OCI-LY1 (cell line): ENCODE data around the gene ANXA6.

Experiments
- H2AFZ ChIP-seq: fragments of 200-600 bp; sonication (generic), shearing (Covaris generic); 2 replicates; pipeline ENCODE4 v1.6.0; 2014; ENCODE audit warnings: antibody characterized with exemption, mild to moderate bottlenecking, low read length
- H3F3A ChIP-seq: fragments of 200-600 bp; sonication (generic), shearing (Covaris generic); 2 replicates; pipeline ENCODE4 v1.6.0; 2014; ENCODE audit warnings: mild to moderate bottlenecking, antibody characterized with exemption, low read length, moderate library complexity; ENCODE audit not compliant: insufficient read depth
- H3K27ac ChIP-seq: fragments of 200-600 bp; sonication (generic); 2 replicates; pipeline ENCODE4 v1.5.1; 2014; ENCODE audit warnings: low read length, mixed run types, mild to moderate bottlenecking, low read depth; ENCODE audit not compliant: poor library complexity, severe bottlenecking
- H3K27me3 ChIP-seq: fragments of 200-600 bp; sonication (generic); 2 replicates; pipeline ENCODE4 v1.6.0; 2014; ENCODE audit warnings: antibody characterized with exemption, mild to moderate bottlenecking, low read length, moderate library complexity; ENCODE audit not compliant: insufficient read depth
- H3K36me3 ChIP-seq: fragments of 200-600 bp; sonication (generic); 2 replicates; pipeline ENCODE4 v1.6.1; 2014; ENCODE audit warnings: mild to moderate bottlenecking, antibody characterized with exemption, low read length, moderate library complexity, mixed read lengths; ENCODE audit not compliant: insufficient read depth
- H3K4me1 ChIP-seq: fragments of 200-600 bp; sonication (generic); 2 replicates; pipeline ENCODE4 v1.5.1; 2014; ENCODE audit warnings: mild to moderate bottlenecking, low read length, moderate library complexity; ENCODE audit not compliant: insufficient read depth, severe bottlenecking
- H3K4me2 ChIP-seq: fragments of 200-600 bp; sonication (generic), shearing (Covaris generic); 2 replicates; pipeline ENCODE4 v1.6.1; 2014; ENCODE audit warnings: low read length
- H3K4me3 ChIP-seq: fragments of 200-600 bp; sonication (generic); 2 replicates; pipeline ENCODE4 v1.5.1; 2014; ENCODE audit warnings: low read length, low read depth, mild to moderate bottlenecking, mixed read lengths; ENCODE audit not compliant: poor library complexity, severe bottlenecking
- H3K79me2 ChIP-seq: fragments of 200-600 bp; shearing (Covaris generic); 2 replicates; pipeline ENCODE4 v1.6.1; 2016; ENCODE audit warnings: mixed run types, low read length, mixed read lengths; ENCODE audit not compliant: insufficient read depth
- H3K9ac ChIP-seq: fragments of 200-600 bp; sonication (generic), shearing (Covaris generic); 2 replicates; pipeline ENCODE4 v1.6.1; 2014; ENCODE audit warnings: mild to moderate bottlenecking, low read length, mixed read lengths
- H3K9me2 ChIP-seq: fragments of 200-600 bp; sonication (generic), shearing (Covaris generic); 2 replicates; pipeline ENCODE4 v1.6.1; 2014; ENCODE audit warnings: low read depth, mild to moderate bottlenecking, low read length, mixed read lengths
- H3K9me3 ChIP-seq: fragments of 200-600 bp; shearing (Covaris generic); 2 replicates; pipeline ENCODE4 v1.6.1; 2014; ENCODE audit warnings: low read length, mixed read lengths
- H4K20me1 ChIP-seq: fragments of 200-600 bp; sonication (generic), shearing (Covaris generic); 2 replicates; pipeline ENCODE4 v1.6.0; 2016; ENCODE audit warnings: mild to moderate bottlenecking, low read length; ENCODE audit not compliant: insufficient read depth
- CTCF ChIP-seq: fragments of 200-600 bp; sonication (generic), shearing (Covaris generic); IDR thresholded peaks from 2 replicates; pipeline ENCODE4 v1.5.1; 2017; ENCODE audit warnings: mild to moderate bottlenecking, antibody characterized with exemption, low read length, moderate library complexity, mixed read lengths
- EZH2 ChIP-seq: fragments of 200-600 bp; sonication (generic), shearing (Covaris generic); IDR thresholded peaks from 2 replicates; pipeline ENCODE4 v1.8.0; 2017; ENCODE audit warnings: borderline replicate concordance, mixed run types, mild to moderate bottlenecking, antibody characterized with exemption, low read length, moderate library complexity, mixed read lengths

The ANXA6 gene

GRCh38 chr5:151140686-151141459 lies 16.7 kb downstream of the ANXA6 start:
- H3K4me2 ChIP-seq, result no peak overlapping the region
- no peak overlapping the region for H3K4me3 ChIP-seq
- no peaks in the 10 kb centered on the region for H3F3A ChIP-seq
- H3K27me3 ChIP-seq, result no peaks in the 10 kb centered on the region; the same call in 1 of the 2 replicates
- no peaks in the 10 kb centered on the region for H3K36me3 ChIP-seq
- H3K27ac ChIP-seq, result no peak overlapping the region
- H3K9me2 ChIP-seq, result no peaks in the 10 kb centered on the region
- no peak for TF ChIP-seq EZH2
- TF ChIP-seq CTCF, result no peak
- H4K20me1 ChIP-seq, result no peaks in the 10 kb centered on the region
- no peaks in the 10 kb centered on the region for H3K79me2 ChIP-seq
- no peak overlapping the region for H3K9ac ChIP-seq
- H3K9me3 ChIP-seq, result no peaks in the 10 kb centered on the region
- no peak overlapping the region for H2AFZ ChIP-seq
- peaks cover 9% of the 10 kb centered on the region for H3K4me1 ChIP-seq

GRCh38 chr5:151139646-151140045 lies 17.9 kb downstream of the ANXA6 start:
- TF ChIP-seq CTCF (no peak), EZH2 (no peak)
- Histone ChIP-seq H3K4me2 (no peak overlapping the region), H3K36me3 (no peaks in the 10 kb centered on the region), H3K9me2 (no peaks in the 10 kb centered on the region), H3K4me3 (no peak overlapping the region), H3K9ac (no peak overlapping the region), H3K4me1 (peaks cover 10% of the 10 kb centered on the region), H3K79me2 (no peaks in the 10 kb centered on the region), H4K20me1 (no peaks in the 10 kb centered on the region), H3K27ac (no peak overlapping the region), H3K27me3 (no peaks in the 10 kb centered on the region; the same call in 1 of the 2 replicates), H3K9me3 (no peaks in the 10 kb centered on the region), H2AFZ (no peak overlapping the region), H3F3A (no peaks in the 10 kb centered on the region)

- no peak overlapping the region for H3K9ac ChIP-seq
- H3K27ac ChIP-seq, result no peak overlapping the region
- TF ChIP-seq EZH2 (no peak), CTCF (no peak)
- H3F3A ChIP-seq, result no peaks in the 10 kb centered on the region
- no peaks in the 10 kb centered on the region for H3K9me3 ChIP-seq
- H3K36me3 ChIP-seq, result no peaks in the 10 kb centered on the region
- no peaks in the 10 kb centered on the region for H3K79me2 ChIP-seq
- H3K4me3 ChIP-seq, result no peak overlapping the region
- H3K4me2 ChIP-seq, result no peak overlapping the region
- H4K20me1 ChIP-seq, result no peaks in the 10 kb centered on the region
- no peak overlapping the region for H2AFZ ChIP-seq
- peaks cover 16% of the 10 kb centered on the region for H3K4me1 ChIP-seq
- no peaks in the 10 kb centered on the region for H3K9me2 ChIP-seq
- no peaks in the 10 kb centered on the region; the same call in 1 of the 2 replicates for H3K27me3 ChIP-seq
These were observed 18.6 kb downstream of the ANXA6 start for GRCh38 chr5:151139015-151139414.
